Sigmoid colon (tissue), 7 donors: Measurements from ENCODE around the gene OR13C2. TPM values are rescaled to one million over a fixed set of nuclear protein-coding genes. Genes with fewer than 3 reads are reported as not detected.
"Not testable (repeated sequence)": the region's sequence is repeated elsewhere in the genome, so short reads cannot be mapped to it uniquely, and the experiment has no call there.

Experiments used
- DNase-seq: peaks from one replicate; pipeline ENCODE4 v3.0.0-alpha.2; 2019
- H3K27ac ChIP-seq, 4 donors: fragments of 200-600 bp; sonication (generic); one replicate each; pipeline ENCODE4 v1.5.1; 2016 to 2019; ENCODE audit warnings: mild to moderate bottlenecking in 1 of 4
- H3K27me3 ChIP-seq, 3 donors: fragments of 200-600 bp; sonication (generic); one replicate each; pipeline ENCODE4 v1.5.1; 2019; ENCODE audit warnings: mild to moderate bottlenecking in 1 of 3
- H3K36me3 ChIP-seq, 4 donors: fragments of 200-600 bp; sonication (generic); one replicate each; pipeline ENCODE4 v1.5.1; 2016 to 2019
- H3K4me1 ChIP-seq, 4 donors: fragments of 200-600 bp; sonication (generic); one replicate each; pipeline ENCODE4 v1.5.1; 2017 to 2019
- H3K4me3 ChIP-seq, 4 donors: fragments of 200-600 bp; sonication (generic); one replicate each; pipeline ENCODE4 v1.5.1; 2017 to 2019; ENCODE audit warnings: mild to moderate bottlenecking in 2 of 4, moderate library complexity in 1 of 4
- H3K9me3 ChIP-seq, 4 donors: fragments of 200-600 bp in 3 of 4; sonication (generic) in 3 of 4; one replicate each; pipeline versions ENCODE4 v1.5.1 to v1.6.1; 2013 to 2019
- CTCF ChIP-seq, 4 experiments: fragments of 450-650 bp in 3 of 4; fragments of 200-600 bp in 1 of 4; IDR thresholded peaks; one replicate each; pipeline ENCODE4 v1.5.1; 2016 to 2019; ENCODE audit warnings: antibody characterized with exemption in 4 of 4, mild to moderate bottlenecking in 3 of 4, moderate library complexity in 2 of 4
- EP300 ChIP-seq, 4 donors: sonication (generic); formaldehyde crosslinking; IDR thresholded peaks; one replicate each; pipeline ENCODE4 v1.6.1; 2017; ENCODE audit warnings: antibody characterized with exemption in 4 of 4
- POLR2A ChIP-seq, 2 donors: fragments of 450-650 bp; IDR thresholded peaks; one replicate each; pipeline ENCODE4 v1.6.1; 2016; ENCODE audit warnings: antibody characterized with exemption in 2 of 2, mild to moderate bottlenecking in 2 of 2, moderate library complexity in 2 of 2
- POLR2AphosphoS5 ChIP-seq, 4 donors: sonication (generic); formaldehyde crosslinking; IDR thresholded peaks; one replicate each; pipeline ENCODE4 v1.6.1; 2017; ENCODE audit warnings: antibody characterized with exemption in 4 of 4
- WGBS, 2 donors: extraction: QIAGEN DNeasy Blood & Tissue Kit; methylation state at CpG; one replicate each; pipeline ENCODE4 v1.1.7; 2013; 5-methylcytosine and 5-hydroxymethylcytosine counted together
- intact Hi-C: fragments of 100-400 bp; cut with DNase I; formaldehyde crosslinking; loops from one replicate; pipeline ENCODE4 v1.15.1; 2023
- polyA plus RNA-seq, 3 donors: library from polyadenylated mRNA; stranded (reverse); fragments of 200-250 nt; gene quantifications; one replicate each; pipeline ENCODE4 v1.2.3, GENCODE V29; 2013
- total RNA-seq, 4 donors: library from RNA; depleted of rRNA; stranded (reverse); fragments of >200 nt; gene quantifications; one replicate each; pipeline ENCODE4 v1.1.0, GENCODE V29; 2016
- donor health status: healthy with polysubstance abuse.
- donor health status: Bipolar disorder and iron deficiency.
- donor health status: healthy.

The OR13C2 gene
- total and polyA plus RNA-seq, 7 donors = 0.49 TPM; not detected in 6

- intact Hi-C loops = no loop called here
- no peak overlapping the region for H3K4me3 ChIP-seq
- H3K36me3 ChIP-seq = no peaks in the 10 kb centered on the region
- no peaks in the 10 kb centered on the region for H3K4me1 ChIP-seq
- no peak overlapping the region for H3K27ac ChIP-seq
- no peak for DNase-seq
- TF ChIP-seq EP300 (IDR thresholded peaks at IDR 0.05) (no peak), POLR2AphosphoS5 (IDR thresholded peaks at IDR 0.05) (no peak), CTCF (IDR thresholded peaks at IDR 0.05) (no peak), POLR2A (IDR thresholded peaks at IDR 0.05) (no peak)
- WGBS, 2 donors = 48 to 82% methylated on average over 2 of the region's 2 CpGs
- no peaks in the 10 kb centered on the region for H3K27me3 ChIP-seq
- no peaks in the 10 kb centered on the region for H3K9me3 ChIP-seq
These were observed 5.8 kb upstream of the OR13C2 start for GRCh38 chr9:104611213-104611612.

GRCh38 chr9:104608336-104608735, 2.9 kb upstream of the OR13C2 start:
- no peak overlapping the region for H3K4me3 ChIP-seq
- 35 to 44% methylated on average over 1 of the region's 1 CpG for WGBS, 2 donors
- TF ChIP-seq CTCF (IDR thresholded peaks at IDR 0.05) (no peak), POLR2A (IDR thresholded peaks at IDR 0.05) (no peak), EP300 (IDR thresholded peaks at IDR 0.05) (no peak), POLR2AphosphoS5 (IDR thresholded peaks at IDR 0.05) (no peak)

GRCh38 chr9:104606152-104606551, 725 bp upstream of the OR13C2 start:
- H3K4me1 ChIP-seq = no peaks in the 10 kb centered on the region
- no peak overlapping the region for H3K4me3 ChIP-seq
- no peaks in the 10 kb centered on the region for H3K9me3 ChIP-seq
- no peaks in the 10 kb centered on the region for H3K36me3 ChIP-seq
- no peak overlapping the region for H3K27ac ChIP-seq
- no peaks in the 10 kb centered on the region for H3K27me3 ChIP-seq
- TF ChIP-seq EP300 (IDR thresholded peaks at IDR 0.05) = no peak
- TF ChIP-seq CTCF (IDR thresholded peaks at IDR 0.05) = no peak
- no peak for TF ChIP-seq POLR2AphosphoS5 (IDR thresholded peaks at IDR 0.05)
- TF ChIP-seq POLR2A (IDR thresholded peaks at IDR 0.05) = no peak
- 45 to 73% methylated on average over 2 of the region's 2 CpGs for whole genome bisulfite sequencing, 2 donors
- no peak for DNase-seq
- intact Hi-C loops = no loop called here

More at GRCh38 chr9:104608336-104608735, 2.9 kb upstream of the OR13C2 start:
- intact Hi-C loops = no loop called here
- no peak for DNase-seq
- Histone ChIP-seq H3K4me1 (no peaks in the 10 kb centered on the region), H3K36me3 (no peaks in the 10 kb centered on the region), H3K9me3 (no peaks in the 10 kb centered on the region), H3K27me3 (no peaks in the 10 kb centered on the region), H3K27ac (no peak overlapping the region)

GRCh38 chr9:104604801-104605200, 626 bp downstream of the OR13C2 start:
- H3K4me3 ChIP-seq = no peak overlapping the region
- H3K27me3 ChIP-seq = no peaks in the 10 kb centered on the region
- no peak for TF ChIP-seq POLR2A (IDR thresholded peaks at IDR 0.05)
- no peak for TF ChIP-seq EP300 (IDR thresholded peaks at IDR 0.05)
- TF ChIP-seq CTCF (IDR thresholded peaks at IDR 0.05) = no peak
- no peak for TF ChIP-seq POLR2AphosphoS5 (IDR thresholded peaks at IDR 0.05)
- no peaks in the 10 kb centered on the region for H3K36me3 ChIP-seq
- no peak overlapping the region for H3K27ac ChIP-seq
- WGBS, 2 donors = 79 to 81% methylated on average over 3 of the region's 3 CpGs
- H3K9me3 ChIP-seq = no peaks in the 10 kb centered on the region
- no peak for DNase-seq
- no peaks in the 10 kb centered on the region for H3K4me1 ChIP-seq
- intact Hi-C loops = no loop called here

DNA sequence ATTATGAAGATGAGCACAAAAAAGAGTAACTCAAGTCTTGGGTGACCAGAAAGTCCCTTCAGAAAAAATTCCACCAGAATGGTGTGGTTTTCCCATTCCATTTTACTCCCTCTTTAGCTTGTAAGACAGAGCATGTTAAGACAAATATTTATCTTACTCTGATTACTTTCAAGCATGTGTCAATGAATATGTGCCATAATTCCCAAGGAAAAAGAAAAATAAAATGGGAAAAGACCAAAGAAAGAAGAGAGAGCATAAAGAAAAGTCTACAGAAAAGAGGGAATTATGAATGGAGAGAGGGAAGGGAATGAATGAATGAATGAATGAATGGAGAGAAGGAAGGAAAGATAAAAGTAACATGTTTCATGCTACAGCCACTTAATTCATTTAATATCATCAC, 6.1 kb downstream of the OR13C2 start, which contains the start of gene OR13C5:
Gene OR13C5, minus strand, starts transcription at position 101 of the 400 bp plus-strand sequence. Its CDS starts 0 bp downstream, at position 101.
- H3K27ac ChIP-seq, DNase-seq, intact Hi-C loops, H3K9me3 ChIP-seq, H3K4me3 ChIP-seq, H3K4me1 ChIP-seq, H3K36me3 ChIP-seq, H3K27me3 ChIP-seq: not testable (repeated sequence)

- H3K36me3 ChIP-seq, H3K27me3 ChIP-seq, H3K4me3 ChIP-seq, H3K4me1 ChIP-seq, DNase-seq, intact Hi-C loops, H3K27ac ChIP-seq, H3K9me3 ChIP-seq: not testable (repeated sequence)
- WGBS, 2 donors = 76 to 83% methylated on average over 3 of the region's 3 CpGs
These were observed 6.7 kb downstream of the OR13C2 start for GRCh38 chr9:104598749-104599148.
